CD4-positive, alpha-beta T cell treated with Interleukin-17A for 1 hour (primary cell): Measurements from ENCODE around the gene FRMPD2.
"Not testable (repeated sequence)": the region's sequence is repeated elsewhere in the genome, so short reads cannot be mapped to it uniquely, and the experiment has no call there.

ENCODE experiments used
- DNase-seq: peaks from one replicate; pipeline ENCODE4 v3.0.0-alpha.2; 2020

The FRMPD2 gene

DNA sequence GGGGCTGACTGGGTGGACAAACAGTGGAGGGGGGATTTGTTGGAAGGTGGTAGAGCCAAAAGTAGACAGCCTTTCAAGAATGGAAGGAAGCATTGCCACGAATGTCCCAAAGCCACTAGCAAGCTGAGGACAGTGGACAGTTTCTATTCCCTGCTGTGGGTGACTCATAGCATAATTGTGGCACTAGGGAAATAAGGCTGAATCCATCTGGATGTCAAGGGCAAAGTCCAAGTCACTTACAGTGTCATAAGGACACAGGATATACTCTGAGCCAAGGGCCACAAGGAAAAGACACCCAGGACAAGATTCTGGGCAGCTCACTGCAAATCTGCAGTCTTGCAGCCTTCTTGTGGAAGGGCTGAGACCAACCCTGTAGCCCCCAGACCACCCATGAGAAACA is 79.7 kb downstream of the FRMPD2 start:
- DNase-seq: no peak

DNA sequence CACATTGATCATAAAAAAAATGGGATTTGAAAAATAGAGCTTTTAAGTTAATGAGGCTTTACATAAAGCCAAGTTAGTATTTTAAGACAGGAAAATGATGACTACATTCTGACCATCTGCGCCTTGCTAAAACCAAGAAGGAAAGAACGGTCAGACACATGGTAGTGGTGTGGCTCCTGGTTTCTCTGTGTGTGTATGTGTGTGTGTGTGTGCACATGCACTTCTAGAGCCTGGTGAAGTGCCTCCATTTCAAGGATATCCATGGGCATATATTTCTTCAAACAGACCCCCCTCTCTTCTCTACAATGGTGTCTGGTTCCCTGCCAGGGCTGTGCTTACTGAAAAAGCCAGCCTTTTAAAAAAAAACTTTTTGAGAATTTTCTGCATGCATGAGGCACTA is 80.9 kb downstream of the FRMPD2 start:
- DNase-seq: no peak

DNA sequence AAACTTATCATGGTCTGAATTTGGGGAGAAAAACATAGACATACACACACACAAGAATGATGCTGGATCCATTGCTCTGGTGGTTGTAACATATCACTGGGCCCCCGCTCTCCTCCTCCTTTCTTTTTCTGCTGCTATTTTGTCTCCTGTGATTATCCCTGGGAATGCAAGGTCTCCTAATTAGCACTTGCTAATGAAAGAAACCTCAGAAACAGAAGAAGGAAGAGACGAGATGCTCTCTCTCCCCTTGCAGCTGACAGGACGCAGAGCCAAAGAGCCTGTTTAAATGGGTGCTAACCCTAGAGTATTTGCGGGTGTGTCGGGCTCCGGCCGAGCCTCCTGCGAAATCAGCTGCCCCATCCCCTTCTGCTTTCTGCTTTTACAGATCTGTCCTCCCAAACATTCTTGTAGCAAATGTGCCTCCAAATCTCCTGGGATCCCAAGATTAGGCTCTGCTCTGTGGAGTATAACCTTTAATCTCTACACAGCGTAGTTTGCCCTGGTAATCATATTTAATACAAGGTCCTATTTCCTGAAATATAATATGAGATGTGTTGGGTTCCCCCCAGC is 81.5 kb downstream of the FRMPD2 start:
- no peak for DNase-seq

DNA sequence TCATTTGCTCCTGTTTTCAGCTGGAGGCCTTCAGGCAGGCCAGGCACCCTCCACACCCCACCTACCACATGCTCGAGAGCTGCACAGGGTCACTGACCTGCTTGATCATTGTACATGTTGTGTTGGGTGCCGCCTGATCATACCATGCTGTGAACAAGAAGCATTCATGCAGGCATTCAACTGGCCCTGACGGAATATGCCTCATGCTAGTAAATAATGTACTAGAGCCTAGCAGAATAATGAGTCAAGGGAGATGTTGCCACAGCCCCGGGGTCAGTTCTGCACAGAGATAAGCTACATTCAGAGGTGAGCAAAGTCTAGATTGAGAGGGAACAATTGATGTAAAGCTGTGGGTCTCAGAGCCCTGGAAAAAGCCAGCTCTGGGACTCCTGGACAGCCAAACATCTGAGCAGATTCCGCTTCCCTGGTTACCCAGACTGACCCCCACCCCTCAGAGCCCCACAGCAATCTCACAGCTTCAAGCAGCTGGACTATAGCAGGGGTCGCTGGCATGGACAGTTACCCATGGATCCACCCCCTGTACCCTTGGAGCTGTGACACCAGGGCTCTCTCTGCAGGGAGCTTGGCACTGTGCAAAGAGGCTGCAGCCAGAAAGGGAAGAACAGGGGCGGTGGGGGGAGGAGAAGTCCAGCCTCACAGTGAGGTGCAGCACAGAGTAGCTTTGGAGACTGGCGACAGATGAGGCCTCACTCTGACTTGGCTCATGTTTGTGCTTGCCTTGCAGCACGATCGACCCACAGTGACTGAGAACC is 86.6 kb downstream of the FRMPD2 start:
- no peak for DNase-seq

DNA sequence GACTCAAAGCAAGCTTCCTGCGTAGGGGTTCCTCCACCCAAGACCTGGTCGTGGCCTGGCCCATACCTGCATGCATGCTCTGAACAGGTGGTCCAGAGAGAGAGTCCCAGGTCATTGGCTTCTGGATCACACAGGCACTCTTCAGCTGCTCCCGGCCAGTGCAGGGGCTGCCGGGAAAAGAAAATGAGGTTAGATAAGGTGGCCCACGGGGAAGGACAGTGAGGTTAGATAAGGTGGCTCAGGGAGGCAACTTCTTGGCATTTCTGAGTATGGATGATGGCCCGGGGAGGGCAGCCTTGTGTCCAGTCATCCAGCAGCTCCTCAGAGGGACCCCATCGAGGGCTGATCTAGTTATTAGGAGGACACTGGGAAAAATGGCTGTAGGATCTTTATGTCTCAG is 87.4 kb downstream of the FRMPD2 start:
- no peak for DNase-seq

DNA sequence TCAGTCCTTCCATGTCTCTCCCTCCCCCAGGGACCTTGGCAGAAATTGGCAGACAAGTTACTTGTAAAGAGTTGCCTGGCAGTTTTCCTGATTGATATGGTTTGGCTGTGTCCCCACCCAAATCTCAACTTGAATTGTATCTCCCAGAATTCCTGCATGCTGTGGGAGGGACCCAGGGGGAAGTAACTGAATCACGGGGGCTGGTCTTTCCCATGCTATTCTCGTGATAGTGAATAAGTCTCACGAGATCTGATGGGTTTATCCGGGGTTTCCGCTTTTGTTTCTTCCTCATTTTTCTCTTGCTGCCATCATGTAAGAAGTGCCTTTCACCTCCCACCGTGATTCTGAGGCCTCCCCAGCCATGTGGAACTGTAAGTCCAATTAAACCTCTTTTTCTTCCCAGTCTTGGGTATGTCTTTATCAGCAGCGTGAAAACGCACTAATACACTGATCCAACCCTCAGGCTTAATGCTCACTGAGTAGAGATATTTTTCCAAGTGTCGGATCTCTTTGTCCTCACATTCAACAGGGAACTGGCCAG is 88.2 kb downstream of the FRMPD2 start:
- not testable (repeated sequence) for DNase-seq

DNA sequence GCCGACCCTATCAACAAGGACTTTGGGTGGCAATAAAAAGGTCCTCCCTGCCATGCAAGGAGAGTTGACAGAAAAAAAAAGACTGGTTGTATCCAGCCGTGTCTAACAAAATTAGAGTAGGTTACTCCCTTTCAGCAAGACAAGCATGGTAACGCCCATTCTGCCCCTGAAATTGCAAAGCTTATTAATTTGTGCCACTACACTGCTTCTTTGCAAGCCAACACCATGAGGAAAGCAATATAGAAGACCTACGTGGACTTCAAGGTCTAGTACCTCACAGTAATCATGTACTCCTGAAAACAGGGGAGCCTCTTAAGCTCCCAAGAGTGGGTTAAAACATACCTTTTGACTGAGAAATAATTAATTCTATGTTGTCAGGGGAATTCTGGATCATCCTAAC is 90.3 kb downstream of the FRMPD2 start:
- no peak for DNase-seq

DNA sequence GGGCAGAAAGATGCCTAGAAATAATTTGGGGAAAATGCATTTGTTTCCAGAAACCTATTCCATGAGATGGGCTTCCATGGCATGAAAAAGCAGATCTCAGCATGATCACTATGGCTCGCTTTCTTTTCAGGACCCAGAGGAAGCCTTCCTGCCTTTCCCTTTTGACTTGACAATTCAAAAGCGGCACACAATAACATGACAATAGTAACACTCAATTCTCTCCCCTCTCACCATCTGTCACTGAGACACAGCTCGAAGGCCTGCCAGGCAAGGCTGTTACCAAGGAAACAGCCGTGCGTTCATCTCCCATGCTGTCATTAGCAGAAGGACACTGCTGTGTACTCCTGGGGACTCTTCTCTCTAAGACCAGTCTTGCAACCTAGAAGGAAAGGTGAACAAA is 101.8 kb downstream of the FRMPD2 start:
- DNase-seq: not testable (repeated sequence)

DNA sequence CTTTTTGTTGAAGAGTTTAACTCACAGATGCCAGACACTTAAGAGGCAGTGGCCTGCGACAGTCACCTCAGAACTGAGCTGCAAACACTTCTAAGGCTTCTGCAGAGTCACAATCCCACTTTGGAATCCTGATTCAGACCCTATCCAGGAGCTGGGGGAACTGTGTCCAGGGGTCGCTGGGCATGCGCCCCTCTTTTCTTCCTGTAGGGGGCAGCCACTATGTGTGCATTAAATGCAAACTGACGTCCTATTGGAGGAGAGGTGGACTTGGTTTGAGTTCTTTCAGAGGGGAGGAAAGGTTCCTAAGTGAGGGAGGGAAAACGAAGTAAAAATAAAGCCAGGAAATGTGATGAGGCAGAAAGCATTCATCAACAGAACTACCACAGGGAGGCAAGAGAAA is 113.8 kb downstream of the FRMPD2 start:
- DNase-seq: not testable (repeated sequence)

DNA sequence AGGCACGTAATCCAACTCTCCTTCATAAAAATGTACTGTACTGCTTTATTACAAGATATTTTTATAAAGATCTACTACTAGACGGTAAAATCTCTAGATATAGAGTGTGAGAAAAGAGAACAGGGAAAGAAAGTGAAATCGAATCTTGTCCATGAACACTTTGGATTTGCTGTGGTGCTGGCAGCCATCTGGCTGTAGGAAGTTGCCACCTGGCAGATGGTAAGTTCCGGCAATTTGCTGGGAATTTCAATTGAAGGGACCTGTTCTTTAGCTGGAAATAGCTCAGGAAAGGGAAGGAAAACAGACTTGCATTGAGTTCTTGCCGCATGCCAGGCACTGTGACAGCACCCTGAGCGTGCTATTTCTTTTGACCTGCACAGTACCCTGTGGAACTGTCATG is 114.3 kb downstream of the FRMPD2 start:
- DNase-seq: not testable (repeated sequence)

DNA sequence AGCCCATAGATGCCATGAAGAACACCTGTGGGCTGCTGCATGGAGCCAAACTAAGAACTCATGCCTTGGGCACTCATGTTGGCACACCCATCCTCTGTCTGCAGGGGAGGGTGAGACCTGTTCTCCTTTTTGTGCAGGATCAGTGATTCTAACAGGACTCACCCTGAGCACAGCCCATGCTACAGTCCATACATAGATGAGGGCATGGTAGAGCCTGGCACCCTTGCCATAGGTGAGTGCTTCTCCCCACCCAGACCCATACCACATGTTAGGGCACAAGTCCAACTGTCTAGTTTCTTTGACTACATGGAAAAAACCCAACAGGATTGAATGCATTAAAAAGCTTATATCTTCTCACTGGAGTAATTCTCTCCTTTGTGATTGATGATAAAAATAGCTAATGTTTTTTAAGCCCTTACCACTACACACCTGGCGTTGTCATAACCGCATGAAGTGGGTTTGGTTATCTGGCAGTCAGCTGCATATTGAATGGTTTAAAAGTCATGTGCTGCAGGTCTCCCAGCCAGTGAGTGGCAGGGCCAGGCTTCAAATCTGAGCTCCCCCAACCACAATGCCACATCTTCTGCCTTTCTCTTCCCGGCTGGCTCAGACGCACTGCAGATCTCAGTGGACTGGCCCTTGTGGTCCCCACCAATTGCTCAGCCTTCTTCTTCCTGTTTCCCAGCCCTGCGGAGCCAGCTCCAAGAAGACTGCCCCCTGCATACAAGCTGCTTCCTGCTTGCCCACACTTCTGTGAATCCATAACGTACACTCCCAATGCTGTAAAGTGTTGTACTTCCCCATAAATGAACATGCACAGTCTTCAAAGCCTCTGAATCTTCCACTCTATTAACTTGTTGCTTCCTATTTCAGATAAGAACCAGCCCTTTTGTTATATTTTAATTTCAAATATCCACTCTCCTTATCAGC is 120.0 kb downstream of the FRMPD2 start:
- DNase-seq: not testable (repeated sequence)

DNA sequence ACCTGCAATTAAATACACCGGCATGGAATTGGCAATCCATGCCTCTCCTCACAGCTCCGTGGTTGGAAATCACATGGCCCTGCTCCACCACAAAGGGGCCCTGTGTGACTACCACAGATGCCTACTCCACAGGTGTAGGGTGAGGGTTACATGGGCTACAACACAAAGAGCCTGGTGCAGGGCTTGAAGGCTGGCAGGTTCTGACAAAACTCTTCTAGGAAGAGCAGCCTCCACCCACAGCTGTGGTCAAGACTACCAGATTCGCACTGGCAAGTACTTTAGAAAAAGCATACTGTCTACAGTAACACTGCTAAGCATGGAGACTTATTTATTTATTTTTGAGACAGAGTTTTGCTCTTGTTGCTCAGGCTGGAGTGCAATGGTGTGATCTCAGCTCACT is 126.9 kb downstream of the FRMPD2 start:
- not testable (repeated sequence) for DNase-seq

DNA sequence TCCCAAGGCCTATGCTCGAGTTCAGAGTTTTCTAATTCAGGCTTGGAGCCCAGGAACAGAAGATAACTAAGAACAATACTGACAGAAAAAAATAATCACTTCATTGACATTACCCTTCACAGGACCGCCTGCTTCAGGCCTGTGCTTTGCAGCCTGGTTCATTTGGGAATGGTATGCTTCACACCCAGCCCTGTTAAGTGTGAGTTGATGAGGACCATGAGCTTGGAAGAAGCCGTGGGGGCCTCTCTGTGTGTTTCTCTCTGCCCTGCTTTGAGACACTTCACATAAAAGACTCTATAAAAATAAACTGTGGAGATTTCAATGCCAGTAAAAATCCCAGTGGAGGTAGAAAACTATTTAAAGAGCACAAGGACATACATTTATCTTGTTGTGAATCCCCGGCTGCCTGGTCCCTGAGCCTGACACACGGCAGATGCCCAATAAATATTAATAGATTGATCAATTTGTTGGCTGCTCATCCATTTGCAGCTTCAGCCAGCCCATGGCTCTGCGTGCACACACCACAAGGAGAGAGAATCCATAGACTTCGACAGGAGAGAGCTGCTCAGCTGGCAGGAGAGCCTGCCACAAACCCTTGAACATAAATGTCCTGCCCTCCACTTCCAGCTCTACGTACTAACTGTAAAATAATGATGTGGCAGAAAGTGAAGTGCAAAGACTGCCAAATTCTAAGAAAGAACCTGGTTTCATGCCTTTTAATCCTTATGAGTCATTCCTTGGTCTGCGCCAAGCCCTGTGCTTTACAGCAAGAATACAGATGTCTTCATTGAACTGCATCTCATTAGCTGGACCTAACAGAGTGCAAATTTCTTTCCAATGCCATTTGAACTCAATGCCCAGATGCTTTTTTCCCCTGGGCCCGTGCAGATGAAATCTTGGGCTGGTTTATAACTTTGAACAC is 130.5 kb downstream of the FRMPD2 start:
- not testable (repeated sequence) for DNase-seq

DNA sequence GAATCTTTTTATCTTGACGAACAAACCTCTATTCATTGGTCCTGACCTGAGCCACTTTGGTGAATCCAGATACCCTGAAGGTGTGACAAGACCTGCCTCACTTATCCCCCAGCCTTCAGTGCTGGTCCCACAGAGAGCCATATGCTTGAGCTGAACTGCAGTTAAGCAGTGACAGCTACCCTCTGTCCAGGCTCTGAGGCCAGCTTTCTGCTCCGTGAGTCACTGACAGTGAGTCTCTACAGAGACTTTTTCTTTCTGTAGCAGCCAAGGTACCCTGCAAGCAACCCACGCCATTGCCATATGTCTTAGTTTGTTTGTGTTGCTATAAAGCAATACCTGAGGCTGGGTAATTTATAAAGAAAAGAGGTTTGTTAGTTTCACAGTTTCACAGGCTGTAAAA is 133.5 kb downstream of the FRMPD2 start:
- not testable (repeated sequence) for DNase-seq

DNA sequence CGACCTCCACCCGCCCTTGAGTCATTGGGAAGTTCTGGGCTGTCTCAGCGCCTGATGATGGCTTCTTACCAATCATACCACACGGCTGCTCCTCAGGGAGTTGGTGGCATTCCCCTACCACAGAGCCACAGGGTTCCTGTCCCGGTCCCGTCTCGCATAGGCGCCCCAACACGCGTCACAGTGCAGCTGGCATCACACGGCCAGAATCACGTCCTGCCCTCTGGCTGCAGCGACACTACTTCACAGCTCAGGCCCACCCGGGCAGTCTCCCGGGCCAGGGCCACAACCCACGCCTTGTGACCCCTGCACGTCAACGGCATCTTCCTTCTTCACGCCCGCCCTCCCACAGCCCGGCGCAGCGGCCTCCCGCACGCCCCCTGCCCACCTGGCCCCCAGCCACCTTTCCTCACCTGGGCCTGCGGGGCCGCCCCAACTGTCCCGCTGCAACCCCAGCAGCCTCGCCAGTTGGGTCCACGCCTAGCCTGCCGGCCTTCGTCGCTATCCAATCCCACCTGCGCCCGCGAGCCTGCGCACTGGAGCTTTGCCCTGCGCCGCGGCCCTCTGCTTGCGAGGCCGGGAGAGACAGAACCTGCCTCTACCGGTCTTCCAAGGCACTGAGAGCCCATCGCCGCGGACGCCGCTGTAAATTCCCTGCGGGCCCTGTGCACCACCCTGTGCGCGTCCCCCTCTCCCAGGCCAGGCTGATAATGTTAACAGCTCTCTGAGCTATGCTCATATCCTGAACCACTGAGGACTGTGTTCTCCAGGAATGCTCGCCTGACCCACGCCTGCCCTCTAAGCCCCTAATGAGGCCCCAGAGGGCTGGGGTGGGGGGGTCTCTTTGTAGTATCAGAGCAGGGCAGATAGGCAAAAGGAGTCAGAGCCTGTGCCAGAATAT is 134.3 kb downstream of the FRMPD2 start:
- DNase-seq: not testable (repeated sequence)

DNA sequence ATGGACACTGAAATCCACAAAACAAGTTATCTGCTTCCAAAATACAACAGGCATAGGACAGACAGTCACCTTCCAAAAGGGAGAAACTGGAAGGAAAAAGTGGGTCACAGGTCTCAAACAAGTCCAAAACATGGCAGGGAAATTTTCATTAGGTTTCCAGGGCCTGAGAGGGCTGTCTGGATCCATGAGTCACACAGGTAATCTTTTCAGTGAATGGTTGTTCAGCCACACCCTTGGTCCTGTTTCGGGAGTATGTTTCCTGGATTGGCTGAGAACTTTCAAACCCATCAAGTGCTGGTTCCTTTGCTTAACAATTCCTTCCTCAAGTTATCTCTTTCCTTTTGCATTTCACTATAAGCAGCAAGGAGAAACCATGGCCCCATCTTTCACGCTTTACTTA is 145.5 kb downstream of the FRMPD2 start:
- DNase-seq: not testable (repeated sequence)

DNA sequence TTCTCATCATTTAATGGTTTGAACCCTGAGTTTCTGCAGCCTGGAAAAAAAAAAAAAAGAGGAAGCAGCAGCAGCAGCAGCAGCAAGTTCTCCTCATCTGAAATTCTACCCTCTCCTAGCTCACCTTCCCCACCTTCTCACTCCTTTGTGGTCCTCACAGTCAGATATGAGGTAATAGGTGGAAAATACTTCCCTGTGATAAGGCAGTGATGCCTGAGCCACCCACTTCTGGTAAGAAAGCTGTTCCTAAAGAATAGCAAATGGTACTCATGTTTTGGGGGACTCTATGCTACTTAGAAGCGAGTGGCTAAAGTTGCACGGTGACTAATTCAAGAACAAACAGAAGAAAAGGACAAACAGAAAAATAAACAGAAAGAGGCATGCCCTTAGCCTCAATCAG is 148.2 kb downstream of the FRMPD2 start:
- not testable (repeated sequence) for DNase-seq

DNA sequence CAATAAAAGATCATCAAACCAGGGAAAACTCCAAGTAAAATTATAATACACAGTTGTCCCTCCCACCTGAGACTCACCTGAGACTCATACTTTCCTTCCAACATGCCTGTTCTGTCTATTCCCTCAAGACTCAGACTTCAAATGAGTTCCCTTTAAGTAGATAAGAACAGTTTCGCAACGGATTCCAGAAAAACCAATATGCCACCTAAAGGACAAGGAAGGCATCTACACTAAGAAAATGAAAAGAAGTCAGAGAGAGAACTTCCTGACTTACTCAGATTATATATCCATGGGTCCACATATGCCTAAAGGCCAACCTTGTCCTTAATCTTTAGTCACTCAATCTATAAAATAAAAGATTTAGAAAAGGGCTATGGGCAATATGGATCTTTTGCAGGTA is 148.9 kb downstream of the FRMPD2 start:
- DNase-seq: not testable (repeated sequence)

DNA sequence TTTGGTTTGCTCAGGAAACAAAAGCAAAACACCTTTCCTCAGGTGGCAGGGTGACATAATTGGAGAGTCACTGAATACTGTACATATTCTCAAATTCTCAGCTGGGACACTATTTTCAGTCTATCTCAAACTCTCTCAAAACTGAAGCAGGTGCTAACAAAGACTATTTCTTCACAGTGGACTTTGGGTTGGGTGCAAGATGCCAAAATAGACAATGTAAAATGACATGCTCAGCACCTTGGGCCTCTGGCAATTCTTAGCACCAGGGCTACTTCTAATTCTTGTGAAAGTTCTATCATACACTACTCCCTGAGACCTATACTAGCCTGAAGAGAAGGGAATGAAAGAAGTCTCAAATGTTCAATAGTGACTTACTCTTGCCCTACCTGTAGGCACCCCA is 151.9 kb downstream of the FRMPD2 start:
- DNase-seq: not testable (repeated sequence)

DNA sequence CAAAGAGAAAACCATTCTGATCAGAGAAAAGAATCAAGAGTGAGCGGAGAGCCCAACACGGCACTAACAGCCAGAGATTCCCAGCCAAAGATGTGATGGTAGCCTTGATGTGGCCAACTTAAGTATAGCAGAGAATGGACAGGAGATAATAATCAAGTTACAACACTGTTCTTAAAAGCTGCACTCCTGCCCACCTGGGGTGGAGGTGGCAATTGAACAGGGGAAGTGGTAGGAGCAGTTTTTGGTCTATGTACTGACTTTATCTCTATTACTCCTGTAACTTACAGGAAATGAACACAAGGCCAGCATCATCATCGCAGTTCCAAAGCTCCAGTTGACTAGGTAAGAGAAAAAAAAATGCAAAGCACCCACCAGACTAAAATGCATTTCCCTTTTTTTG is 164.2 kb downstream of the FRMPD2 start:
- DNase-seq: not testable (repeated sequence)
